HG02938 (cell line): Measurements from ENCODE around the gene TSPAN4.

Experiments used
- ATAC-seq: cut with Tn5 transposase; IDR thresholded peaks from one replicate; pipeline ENCODE4 v1.9.1; 2021; ENCODE audit warnings: mild to moderate bottlenecking, moderate library complexity; ENCODE audit not compliant: unreplicated experiment

The TSPAN4 gene

DNA sequence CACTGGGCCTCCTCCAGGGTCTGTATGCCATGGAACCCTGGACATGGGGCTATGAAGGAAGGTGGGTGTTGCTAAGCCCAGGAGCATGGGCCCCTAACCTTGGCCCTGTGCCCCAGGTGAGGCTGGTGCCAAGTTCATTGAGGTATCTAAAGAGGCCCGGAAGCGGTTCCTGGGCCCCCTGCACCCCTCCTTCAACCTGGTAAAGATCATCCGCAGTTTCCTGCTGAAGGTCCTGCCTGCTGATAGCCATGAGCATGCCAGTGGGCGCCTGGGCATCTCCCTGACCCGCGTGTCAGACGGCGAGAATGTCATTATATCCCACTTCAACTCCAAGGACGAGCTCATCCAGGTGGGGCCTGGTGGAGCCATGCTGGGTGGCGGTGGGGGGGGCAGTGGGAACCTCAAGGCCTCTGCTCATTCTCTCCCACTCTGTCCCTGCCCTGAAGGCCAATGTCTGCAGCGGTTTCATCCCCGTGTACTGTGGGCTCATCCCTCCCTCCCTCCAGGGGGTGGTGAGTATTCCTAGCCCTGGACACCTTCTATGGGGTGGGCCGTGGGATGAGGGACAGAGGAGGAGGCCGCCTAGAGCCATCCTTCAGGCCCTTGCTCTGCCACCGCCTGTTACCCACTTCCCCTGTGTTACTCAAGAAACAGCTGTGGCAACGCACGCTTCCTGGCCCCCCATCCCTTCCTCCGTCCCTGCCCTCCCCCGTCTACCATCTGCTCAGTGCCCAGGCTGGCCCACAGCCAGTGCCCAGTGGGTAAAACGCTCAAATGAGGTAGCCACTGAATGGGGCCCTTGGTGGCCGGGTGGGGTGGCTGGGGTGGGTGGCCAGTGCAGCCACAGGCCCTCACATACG is 20.9 kb upstream of the TSPAN4 start:
- no peak for ATAC-seq

DNA sequence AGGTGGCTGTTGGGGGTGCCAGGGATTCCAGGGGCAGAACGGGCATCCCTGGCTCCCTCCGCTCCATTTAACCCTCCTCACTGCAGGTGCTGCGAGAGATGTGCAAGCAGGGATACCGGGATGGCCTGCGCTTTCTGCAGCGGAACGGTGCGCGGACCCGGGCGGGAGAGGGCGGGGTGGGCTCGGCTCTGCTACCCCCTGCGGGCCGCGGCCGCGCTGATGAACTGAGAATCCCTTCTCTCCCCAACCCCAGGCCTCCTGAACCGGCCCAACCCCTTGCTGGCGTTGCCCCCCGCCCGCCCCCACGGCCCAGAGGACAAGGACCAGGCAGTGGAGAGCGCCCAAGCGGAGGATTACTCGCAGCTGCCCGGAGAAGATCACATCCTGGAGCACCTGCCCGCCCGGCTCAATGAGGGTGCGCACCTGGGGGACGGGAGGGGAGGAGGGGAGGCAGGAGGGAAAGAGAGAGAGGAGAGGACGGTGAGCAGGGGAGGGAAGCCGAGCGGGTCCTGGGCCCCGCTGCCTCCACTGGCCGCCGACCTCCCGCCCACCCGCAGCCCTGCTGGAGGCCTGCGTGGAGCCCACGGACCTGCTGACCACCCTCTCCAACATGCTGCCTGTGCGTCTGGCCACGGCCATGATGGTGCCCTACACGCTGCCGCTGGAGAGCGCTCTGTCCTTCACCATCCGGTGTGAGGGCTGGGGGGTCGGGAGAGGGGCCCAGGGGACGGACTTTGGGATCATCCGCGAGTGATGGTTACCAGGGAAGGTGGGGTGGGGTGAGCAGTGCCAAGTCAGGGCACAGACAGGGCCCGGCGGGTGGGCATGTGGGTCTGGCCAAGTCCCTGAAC is 19.0 kb upstream of the TSPAN4 start:
- no peak for ATAC-seq

DNA sequence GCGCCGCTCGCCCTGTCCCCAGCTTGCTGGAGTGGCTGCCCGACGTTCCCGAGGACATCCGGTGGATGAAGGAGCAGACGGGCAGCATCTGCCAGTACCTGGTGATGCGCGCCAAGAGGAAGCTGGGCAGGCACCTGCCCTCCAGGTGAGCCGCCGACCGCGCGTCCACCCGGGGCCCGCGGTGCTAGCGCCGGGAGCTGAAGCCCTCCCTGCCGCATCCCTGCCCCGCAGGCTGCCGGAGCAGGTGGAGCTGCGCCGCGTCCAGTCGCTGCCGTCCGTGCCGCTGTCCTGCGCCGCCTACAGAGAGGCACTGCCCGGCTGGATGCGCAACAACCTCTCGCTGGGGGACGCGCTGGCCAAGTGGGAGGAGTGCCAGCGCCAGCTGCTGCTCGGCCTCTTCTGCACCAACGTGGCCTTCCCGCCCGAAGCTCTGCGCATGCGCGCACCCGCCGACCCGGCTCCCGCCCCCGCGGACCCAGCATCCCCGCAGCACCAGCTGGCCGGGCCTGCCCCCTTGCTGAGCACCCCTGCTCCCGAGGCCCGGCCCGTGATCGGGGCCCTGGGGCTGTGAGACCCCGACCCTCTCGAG is 18.3 kb upstream of the TSPAN4 start:
- no peak for ATAC-seq

DNA sequence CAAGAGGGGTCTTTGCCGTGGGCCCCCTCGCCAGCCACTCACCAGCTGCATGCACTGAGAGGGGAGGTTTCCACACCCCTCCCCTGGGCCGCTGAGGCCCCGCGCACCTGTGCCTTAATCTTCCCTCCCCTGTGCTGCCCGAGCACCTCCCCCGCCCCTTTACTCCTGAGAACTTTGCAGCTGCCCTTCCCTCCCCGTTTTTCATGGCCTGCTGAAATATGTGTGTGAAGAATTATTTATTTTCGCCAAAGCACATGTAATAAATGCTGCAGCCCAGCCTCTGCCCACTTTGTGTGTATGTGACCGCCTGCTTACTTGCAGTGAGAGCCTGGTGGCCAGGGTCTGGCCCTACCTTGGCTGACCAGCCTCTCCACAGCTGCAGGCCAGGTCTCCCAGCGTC is 17.7 kb upstream of the TSPAN4 start:
- no peak for ATAC-seq

DNA sequence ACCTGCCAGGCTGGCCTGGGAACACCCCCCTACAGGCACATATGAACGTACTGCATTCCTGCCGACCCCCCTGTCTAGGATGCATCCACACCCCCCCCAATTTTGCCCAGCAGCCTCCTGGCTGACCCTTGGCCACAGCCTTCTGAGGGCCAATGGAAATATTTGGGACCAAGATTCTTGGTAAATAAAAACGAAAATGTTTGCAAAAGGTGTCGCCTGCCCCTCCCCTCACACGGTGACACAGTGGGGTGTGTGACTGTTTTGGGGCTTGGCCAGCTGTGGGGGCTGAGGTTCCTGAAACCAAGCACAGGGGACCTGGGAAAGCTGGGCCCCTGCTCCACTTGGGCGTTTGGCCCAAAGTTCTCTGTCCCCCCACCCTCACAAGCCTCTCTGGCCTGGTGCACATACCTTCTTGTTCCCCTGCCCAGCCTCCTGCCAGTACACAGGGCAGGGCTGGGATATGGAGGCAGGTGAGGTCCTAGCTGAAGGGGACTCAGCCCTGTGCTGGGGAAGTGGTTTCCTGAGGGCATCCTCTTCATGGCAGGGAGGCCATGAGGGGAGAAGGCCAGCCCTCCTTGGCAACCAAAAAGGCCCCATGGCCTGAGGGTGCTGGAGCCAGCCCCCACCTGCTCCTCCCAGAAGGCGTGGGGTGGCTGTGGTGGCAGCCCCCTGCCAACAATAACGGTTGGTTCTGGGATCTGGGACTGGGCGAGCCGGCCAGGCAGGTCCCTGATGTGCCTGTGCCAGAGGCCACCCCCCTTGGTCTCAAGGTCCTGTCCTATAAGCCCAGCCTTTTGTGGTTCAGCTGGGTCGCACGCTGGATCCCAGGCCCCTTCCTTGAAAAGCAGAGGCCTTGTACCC is 17.1 kb upstream of the TSPAN4 start:
- ATAC-seq: no peak

DNA sequence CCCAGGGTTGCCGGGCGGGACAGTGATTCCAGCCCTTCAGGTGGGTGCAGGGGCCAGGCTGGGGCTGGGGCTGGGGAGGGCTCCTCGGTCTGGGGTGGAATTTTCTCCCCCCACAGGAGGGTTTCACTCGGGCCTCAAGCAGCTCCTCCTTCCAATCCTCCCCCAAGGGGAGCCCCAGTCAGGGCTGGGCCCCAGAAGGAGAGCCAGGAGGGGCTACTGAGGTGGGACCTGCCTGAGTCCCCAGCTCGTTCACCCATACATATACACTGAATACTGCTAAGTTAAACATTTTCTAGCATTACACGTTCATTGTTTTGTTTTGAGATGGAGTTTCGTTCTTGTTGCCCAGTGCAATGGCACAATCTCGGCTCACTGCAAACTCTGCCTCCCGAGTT is 16.4 kb upstream of the TSPAN4 start:
- ATAC-seq: no peak

DNA sequence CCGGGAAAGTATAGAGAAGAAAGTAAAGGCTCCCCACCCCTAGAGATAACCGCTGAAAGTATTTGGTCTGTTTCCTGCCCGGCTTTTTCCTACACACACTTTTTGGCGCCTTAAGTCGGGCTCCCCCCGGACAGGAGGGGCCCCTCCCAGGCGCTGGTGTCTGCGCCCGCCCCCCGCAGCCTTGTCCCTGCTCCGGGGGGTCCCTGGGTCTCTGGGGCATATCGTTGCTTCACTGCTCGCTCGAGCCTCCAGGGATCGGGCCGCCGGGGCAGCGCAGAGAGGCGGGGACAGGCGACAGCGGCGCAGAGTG is 15.9 kb upstream of the TSPAN4 start:
- ATAC-seq: no peak

DNA sequence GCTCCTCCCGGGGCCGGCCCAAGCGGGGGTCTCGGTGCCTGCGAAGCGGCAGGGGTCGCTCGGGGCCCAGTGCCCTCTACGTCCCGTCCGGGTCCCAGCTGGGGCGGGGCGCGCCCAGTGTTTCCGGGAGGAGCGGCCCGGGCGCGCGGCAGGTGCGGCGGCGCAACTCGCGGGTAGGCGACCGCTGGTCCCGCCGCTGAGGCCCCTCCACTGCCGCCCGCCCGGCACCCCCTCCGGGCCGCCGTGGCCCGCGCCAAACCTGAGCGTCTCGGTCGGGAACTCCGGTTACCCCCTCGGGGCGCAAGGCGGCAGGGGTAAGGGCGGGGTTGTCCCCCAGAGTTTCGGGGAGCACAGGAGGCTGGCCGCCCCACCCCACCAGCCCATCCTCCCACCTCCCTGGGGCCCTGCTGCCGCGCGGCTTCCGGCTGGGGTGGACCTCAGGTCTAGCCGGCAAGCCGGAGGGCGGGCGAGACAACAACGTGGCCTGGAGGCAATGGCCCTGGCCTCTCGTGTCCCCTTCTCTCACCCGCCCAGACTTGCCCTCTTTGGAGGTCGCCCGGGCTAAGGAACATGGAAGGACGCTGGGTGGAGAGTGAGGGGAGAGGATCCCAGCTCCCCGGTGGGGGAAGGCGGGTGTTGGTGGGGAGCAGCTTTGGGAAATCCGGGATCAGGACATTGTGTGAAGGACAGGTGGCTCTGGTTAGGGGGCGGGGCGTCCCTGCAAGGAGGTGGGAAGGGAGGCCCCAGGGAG is 15.3 kb upstream of the TSPAN4 start:
- no peak for ATAC-seq

DNA sequence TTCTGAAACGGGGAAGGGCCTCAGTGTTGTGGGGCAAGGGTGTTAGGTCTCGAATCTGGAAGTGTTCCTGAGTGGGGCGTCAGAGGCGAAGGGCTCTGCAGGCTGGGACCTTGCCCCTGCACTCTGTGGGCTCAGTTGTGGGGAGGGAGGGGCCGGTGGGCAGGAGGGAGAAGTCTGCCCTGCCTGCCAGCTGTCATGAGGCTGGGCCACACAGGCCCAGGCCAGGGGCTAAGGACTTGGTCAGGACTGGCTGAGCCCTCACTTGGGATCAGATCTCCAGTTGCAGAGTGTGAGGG is 14.8 kb upstream of the TSPAN4 start, which contains the start of gene CRACR2B:
Gene CRACR2B, plus strand, starts transcription at position 23 of the 296 bp plus-strand sequence. CDS start 689 bp downstream, outside the sequence.
- no peak for ATAC-seq

DNA sequence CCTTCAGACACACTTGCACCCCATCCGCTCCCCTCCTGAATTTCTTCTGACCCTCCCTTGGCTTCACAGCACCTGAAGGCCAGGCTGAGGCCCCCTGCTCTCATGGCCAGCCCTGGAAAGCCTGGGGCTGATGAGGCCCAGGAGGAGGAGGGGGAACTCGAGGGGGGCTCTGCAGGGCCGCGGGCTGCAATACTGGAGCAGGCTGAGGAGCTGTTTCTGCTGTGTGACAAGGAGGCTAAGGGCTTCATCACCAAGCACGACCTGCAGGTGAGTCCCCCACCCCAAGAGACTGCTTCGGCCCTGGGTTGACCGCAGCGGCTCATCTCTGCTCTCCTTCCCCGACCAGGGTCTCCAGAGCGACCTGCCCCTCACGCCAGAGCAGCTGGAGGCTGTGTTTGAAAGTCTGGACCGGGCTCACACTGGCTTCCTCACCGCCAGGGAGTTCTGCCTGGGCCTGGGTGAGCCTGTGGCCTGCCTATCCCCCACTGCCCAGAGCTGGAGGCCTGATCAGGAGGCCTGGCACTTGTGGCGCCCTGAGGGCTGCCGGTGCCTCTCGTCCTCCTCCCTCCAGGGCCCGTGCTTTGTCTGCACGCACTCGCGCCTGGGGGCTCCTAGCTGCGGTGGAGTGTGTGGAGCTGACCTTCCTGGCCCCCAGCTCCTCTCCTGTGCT is 14.0 kb upstream of the TSPAN4 start:
- ATAC-seq: no peak

DNA sequence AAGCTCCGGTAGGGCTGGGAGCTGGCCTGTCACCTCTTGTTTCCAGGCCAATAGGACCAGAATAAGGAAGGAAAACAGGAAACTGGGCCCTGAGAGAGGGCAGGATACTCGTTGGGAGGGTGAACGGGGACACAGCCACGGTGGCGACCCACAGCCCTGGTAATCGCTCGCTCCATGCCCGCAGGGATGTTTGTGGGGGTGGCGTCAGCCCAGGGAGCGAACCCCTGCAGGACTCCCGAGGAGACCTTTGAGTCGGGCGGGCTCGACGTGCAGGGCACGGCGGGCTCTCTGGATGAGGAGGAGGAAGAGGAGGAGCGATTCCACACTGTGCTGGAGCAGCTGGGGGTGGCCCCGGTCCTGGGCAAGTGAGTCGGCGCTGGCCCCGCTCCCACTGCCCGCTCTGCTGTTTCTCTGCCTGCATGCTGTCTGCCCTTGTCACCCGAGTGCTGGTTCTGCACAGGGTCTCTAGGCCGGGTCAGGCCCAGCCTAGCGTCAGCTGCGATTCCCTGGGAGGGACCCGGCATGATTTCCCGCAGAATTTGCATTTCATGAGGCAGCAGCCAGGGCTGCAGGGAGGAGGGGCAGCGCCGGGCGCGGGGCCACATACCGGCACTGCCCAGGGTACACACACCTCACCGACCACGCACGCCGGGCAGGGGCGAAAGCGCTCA is 13.3 kb upstream of the TSPAN4 start:
- ATAC-seq: no peak

DNA sequence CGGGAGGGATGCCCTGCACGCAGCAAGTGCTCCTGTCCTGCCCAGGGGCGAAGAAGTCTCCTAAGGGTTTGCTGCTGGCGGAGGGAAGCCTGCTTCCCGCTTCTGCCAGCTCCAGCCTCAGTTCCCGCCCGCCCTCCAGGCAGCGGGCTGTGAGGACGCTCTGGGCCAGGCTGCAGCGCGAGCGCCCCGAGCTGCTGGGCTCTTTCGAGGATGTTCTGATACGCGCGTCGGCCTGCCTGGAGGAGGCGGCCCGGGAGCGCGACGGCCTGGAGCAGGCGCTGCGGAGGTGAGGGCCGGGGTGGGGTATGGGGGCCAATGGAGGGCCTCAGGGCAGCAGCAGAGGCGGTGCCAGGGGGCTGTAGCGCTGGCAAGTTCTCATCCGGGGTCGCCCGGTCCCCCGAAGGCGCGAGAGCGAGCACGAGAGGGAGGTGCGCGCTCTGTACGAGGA is 12.8 kb upstream of the TSPAN4 start:
- ATAC-seq: no peak

DNA sequence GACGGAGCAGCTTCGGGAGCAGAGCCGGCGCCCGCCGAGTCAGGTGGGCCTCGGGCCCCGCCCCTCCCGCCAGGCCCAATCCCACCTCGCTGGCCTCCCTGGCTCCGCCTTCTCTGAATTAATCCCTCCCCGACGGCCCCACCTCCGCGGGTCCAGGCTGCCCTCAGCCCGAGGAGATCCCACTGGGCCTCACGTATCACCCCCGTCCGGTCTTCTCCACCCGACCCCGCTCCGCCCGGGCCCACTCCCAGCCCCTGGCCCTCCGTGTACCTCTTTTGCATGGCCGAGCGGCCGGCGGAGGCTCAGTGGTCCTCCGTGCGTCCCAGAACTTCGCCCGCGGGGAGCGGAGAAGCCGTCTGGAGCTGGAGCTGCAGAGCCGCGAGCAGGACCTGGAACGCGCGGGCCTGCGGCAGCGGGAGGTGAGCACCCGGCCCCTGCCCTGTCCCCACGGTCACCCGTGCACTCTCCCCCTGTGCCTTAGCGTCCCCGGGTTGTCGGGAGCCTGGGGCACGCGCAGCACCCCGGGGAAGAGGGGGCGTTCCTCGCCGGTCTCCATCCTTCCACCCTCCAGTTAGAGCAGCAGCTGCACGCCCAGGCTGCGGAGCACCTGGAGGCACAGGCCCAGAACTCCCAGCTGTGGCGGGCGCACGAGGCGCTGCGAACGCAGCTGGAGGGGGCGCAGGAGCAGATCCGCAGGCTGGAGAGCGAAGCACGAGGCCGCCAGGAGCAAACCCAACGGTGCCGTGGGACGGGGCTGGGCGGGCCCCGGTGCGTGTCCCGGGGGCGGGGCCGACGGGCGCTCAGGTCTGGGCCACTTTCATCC is 12.1 kb upstream of the TSPAN4 start:
- ATAC-seq: no peak

DNA sequence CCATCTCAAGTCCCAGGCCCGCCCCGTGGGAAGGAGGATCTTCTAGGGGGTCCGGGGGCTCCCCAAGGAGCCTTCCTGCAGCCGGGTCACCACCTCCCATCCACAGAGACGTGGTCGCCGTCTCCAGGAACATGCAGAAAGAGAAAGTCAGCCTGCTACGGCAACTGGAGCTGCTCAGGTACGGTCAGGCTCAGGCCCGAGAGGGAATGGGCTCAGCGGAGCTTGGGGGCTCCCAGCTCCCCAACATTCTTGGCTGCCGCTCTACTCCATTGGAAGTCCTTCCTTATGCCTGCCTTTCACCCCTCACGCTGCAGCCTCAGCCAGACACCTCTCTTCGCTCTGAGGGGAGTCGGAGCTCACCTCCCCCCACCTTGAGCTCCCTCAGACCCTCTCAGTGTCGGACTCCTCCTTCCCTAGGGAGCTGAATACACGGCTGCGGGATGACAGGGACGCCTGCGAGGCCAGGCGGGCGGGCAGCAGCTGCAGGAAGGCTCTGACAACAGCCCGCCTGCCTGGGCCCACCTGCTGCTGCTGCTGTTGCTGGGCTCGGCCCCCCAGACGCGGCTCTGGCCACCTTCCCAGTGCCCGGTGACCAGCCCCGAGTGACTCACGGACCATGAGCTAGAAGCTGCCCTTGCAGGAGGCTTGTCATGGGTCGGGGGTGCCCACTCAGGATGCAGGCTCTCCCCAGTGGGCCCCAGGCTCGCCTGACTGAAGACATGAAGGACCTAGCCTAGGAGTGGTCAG is 11.4 kb upstream of the TSPAN4 start:
- no peak for ATAC-seq

DNA sequence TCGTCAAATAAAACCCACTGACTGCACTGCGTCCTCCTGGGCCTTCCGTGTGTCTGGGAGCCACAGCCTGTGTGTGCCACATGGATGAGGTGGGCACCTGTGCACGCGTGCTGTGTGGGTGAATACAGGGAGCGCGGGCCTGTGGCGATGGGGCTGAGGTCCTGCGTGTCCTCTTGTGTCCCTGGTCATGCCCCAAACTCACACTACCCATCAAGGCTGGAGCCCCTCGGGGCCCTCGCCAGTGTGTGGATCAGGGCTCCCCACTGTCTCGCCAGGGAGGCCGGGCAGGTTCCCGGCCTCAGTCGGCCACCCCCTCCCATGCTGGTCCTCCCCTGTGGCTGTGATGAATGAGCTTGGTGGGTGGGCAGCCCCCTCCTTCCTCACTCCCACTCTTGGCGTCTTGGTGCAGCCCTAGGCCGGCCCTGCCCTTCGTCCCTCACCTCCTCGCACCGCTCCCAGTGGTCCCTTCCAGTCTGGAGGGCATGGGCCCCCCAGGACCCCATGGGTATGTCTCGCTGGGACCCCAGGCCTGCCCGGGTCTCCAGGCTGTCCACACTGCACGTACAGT is 10.6 kb upstream of the TSPAN4 start:
- ATAC-seq: no peak

DNA sequence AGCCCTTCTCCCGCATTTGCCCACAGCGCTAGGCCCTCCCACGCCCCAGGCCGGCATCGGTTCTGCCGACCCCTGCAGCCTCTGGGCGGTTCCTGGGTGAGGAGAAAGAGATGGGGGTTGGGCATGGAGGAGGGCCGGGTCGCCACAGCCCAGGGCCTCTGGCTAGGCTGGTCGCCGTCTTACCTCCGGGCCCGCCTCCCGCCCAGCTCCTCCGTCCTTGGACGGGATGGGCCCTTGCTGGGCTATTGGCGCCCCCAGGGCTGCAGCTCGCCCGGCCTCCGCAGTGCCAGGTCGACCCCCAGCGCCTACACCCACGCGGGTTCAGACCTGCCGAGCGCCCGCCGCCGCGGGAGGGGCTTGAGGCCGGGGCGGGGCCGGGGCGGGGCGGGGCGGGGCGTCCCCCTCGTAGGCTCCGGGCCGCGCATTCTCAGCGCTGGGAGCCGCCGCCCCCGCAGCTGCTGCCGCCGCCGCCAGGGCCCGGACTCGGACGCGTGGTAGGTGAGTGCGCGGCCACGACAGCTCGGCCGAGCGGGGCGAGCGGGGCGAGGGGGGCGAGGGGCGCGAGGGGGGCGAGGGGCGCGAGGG is 10.0 kb upstream of the TSPAN4 start, which contains the start of gene CD151:
Gene CD151, plus strand, starts transcription at position 424 of the 585 bp plus-strand sequence. CDS start 3,118 bp downstream, outside the sequence.
- ATAC-seq: no peak
